Measurements from ENCODE around the gene INPP4A.

- TF ChIP-seq CTCF (IDR thresholded peaks at IDR 0.05) (no peak), POLR2A (IDR thresholded peaks at IDR 0.05; ENCODE audit: low read depth) (no peak), EP300 (IDR thresholded peaks at IDR 0.05) (no peak)
Observed at GRCh38 chr2:98545591-98545990, 100.9 kb downstream of the INPP4A start.
